ENCODE measurements around the gene KLHDC9. TPM values are rescaled to one million over a fixed set of nuclear protein-coding genes. Genes with fewer than 3 reads are reported as not detected.

KLHDC9 gene
- total RNA-seq, 2 experiments from 2014 or later, result 0.43 TPM; not detected in 1

DNA sequence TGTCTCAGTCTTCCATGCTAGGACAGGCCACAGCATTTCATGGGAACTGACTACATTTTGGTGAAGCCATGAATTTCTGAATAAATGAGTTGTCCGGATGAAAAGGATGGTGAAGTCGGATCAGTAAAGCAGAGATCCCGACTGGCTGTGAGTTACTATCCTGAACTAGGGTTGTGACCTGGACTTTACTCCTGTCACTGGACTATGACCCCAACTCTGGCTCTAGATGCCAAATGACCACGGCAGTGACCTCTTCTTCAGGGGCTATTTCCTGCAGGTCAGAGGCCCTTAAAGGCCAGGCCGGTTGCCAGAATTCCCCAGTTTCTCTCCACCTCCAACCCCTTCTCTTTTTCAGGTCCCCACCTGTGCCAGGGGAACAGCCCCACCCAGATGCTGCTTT, 7.1 kb upstream of the KLHDC9 start:
- CTCF ChIA-PET, result interaction anchor here (1.3 kb wide), 1 partner anchor 19 kb away, joined by 3 read pairs; no protein-coding TSS in a partner anchor
- peaks cover 49% of the 10 kb centered on the region for H3K4me1 Mint-ChIP-seq (ENCODE audit: low read depth)
- intact Hi-C loops (cut with micrococcal nuclease), result no loop called here

DNA sequence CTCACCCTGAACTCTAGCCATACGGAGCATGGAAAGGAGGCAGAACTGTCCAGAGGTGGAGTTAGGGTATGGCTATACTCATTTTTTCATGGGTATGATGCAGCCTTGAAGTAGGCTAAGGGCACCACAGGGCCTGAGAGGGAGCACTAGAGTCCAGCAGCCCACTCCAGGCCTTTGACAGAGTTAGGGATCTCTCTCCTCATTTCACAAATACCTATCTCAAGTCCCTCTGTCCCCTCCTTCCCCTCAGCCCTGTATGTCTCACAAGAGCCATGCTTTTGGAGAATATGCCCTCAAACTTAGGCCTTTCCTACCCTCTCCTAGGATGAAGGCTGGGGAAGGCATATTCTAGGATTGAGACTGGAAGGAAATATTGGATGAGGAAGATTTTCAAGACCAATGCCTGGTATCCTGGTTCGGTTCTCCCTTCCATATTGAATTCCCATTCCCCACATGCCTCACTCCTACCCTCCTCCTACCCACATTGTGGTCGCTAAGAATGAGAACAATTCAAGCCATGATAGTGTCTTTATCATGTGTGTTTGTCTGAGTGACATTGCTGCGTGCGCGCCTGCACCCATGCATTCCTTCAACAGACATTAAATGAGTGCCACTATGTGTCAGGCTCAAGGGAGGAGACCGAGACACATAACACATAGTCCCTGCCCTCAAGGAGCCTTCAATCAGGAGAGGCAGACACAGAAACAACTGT, 6.2 kb upstream of the KLHDC9 start:
- Mint-ChIP-seq H3K4me3 (no peak overlapping the region), H3K27ac (peak overlapping the region; percentile 14), H3K27me3 (no peaks in the 10 kb centered on the region), H3K36me3 (ENCODE audit: low read depth) (no peaks in the 10 kb centered on the region), H3K9me3 (no peaks in the 10 kb centered on the region), H3K4me1 (ENCODE audit: low read depth) (peaks cover 58% of the 10 kb centered on the region)
- POLR2A ChIA-PET, result interaction anchor here (0.6 to 8.2 kb wide), 4 partner anchors 13 to 46 kb away, joined by 3 to 57 read pairs (median 4); partner anchors contain the start of genes ARHGAP30 and USF1
- no peak for DNase-seq
- CTCF ChIA-PET, result interaction anchor here (1.3 to 9.4 kb wide), 3 partner anchors 20 to 52 kb away, joined by 3 to 200 read pairs (median 5); partner anchors contain the start of gene ARHGAP30
- TF ChIP-seq, protein P1, sequence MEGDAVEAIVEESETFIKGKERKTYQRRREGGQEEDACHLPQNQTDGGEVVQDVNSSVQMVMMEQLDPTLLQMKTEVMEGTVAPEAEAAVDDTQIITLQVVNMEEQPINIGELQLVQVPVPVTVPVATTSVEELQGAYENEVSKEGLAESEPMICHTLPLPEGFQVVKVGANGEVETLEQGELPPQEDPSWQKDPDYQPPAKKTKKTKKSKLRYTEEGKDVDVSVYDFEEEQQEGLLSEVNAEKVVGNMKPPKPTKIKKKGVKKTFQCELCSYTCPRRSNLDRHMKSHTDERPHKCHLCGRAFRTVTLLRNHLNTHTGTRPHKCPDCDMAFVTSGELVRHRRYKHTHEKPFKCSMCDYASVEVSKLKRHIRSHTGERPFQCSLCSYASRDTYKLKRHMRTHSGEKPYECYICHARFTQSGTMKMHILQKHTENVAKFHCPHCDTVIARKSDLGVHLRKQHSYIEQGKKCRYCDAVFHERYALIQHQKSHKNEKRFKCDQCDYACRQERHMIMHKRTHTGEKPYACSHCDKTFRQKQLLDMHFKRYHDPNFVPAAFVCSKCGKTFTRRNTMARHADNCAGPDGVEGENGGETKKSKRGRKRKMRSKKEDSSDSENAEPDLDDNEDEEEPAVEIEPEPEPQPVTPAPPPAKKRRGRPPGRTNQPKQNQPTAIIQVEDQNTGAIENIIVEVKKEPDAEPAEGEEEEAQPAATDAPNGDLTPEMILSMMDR (IDR thresholded peaks at IDR 0.05), result no peak
- intact Hi-C loops (cut with micrococcal nuclease), result no loop called here
- ATAC-seq, result peak; percentile 15

More for the DNA sequence above, 7.1 kb upstream of the KLHDC9 start:
- Mint-ChIP-seq H3K36me3 (ENCODE audit: low read depth) (no peaks in the 10 kb centered on the region), H3K9me3 (no peaks in the 10 kb centered on the region), H3K4me3 (no peak overlapping the region), H3K27me3 (no peaks in the 10 kb centered on the region), H3K27ac (no peak overlapping the region)
- TF ChIP-seq, protein P1 (IDR thresholded peaks at IDR 0.05), result no peak
- DNase-seq, result no peak
- POLR2A ChIA-PET, result interaction anchor here (2.8 kb wide), 1 partner anchor 21 kb away, joined by 13 read pairs; the partner anchor contains the start of gene ARHGAP30
- no peak for ATAC-seq

DNA sequence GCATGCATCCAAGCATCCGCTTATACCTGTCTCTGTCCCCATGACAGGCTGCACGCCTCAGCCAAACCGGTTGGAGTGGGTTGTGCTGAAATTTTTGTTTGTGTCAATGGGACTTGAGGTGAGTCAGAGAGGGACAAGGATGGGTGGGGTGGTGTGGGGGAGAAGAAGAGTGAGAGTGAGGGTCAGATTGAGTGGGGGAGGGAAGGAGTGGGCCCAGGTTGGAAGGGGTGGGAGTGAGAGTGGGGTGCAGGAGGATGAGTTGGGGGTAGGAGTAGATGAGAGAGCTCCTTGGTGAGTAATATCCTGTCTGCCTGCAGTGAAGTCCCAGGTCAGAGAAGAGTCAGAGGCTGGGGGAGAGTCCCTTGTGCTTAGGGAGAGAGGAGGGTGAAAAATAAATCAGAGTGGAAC, 5.5 kb upstream of the KLHDC9 start:
- Mint-ChIP-seq H3K4me3 (no peak overlapping the region), H3K36me3 (ENCODE audit: low read depth) (no peaks in the 10 kb centered on the region), H3K27ac (no peak overlapping the region), H3K27me3 (no peaks in the 10 kb centered on the region), H3K4me1 (ENCODE audit: low read depth) (peaks cover 64% of the 10 kb centered on the region), H3K9me3 (no peaks in the 10 kb centered on the region)
- DNase-seq (peak; percentile 72), ATAC-seq (peak; percentile 92)
- ChIA-PET POLR2A (interaction anchor here (0.6 to 8.2 kb wide), 4 partner anchors 14 to 47 kb away, joined by 3 to 57 read pairs (median 4); partner anchors contain the start of genes ARHGAP30 and USF1), CTCF (interaction anchor here (0.7 to 9.4 kb wide), 6 partner anchors 23 to 141 kb away, joined by 3 to 200 read pairs (median 4); partner anchors contain the start of gene ARHGAP30)
- intact Hi-C loops (cut with micrococcal nuclease), result no loop called here
- TF ChIP-seq, protein P1 (IDR thresholded peaks at IDR 0.05), result no peak

DNA sequence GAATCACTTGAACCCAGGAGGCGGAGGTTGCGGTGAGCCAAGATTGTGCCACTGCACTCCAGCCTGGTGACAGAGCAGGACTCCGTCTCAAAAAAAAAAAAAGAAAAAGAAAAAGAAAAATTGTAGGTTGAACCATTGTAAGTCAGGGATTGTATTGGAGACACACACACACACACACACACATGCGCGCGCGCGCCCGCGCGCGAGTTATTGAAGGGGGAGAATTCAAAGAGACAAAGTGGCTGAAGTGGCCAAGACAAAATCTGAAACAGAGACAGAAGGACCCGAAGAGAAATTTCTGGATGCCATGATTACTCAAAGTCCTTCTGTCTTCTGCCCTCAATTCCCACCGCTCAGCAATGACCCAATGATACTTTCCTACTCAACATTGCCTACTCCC, 3.7 kb upstream of the KLHDC9 start:
- H3K27ac Mint-ChIP-seq, result no peak overlapping the region
- TF ChIP-seq, protein P1 (IDR thresholded peaks at IDR 0.05), result no peak
- H3K9me3 Mint-ChIP-seq, result no peaks in the 10 kb centered on the region
- ChIA-PET CTCF (interaction anchor here (1.1 to 9.4 kb wide), 4 partner anchors 25 to 104 kb away, joined by 3 to 200 read pairs (median 4); partner anchors contain the start of gene ARHGAP30), POLR2A (interaction anchor here (1.2 to 8.2 kb wide), 3 partner anchors 23 to 48 kb away, joined by 3 to 57 read pairs (median 32); partner anchors contain the start of genes ARHGAP30 and USF1)
- ATAC-seq (no peak), DNase-seq (no peak)
- peaks cover 6% of the 10 kb centered on the region for H3K36me3 Mint-ChIP-seq (ENCODE audit: low read depth)
- H3K27me3 Mint-ChIP-seq, result no peaks in the 10 kb centered on the region
- H3K4me3 Mint-ChIP-seq, result no peak overlapping the region
- intact Hi-C loops (cut with micrococcal nuclease), result no loop called here
- H3K4me1 Mint-ChIP-seq (ENCODE audit: low read depth), result peaks cover 76% of the 10 kb centered on the region
